NCI-H2081 treated with DMSO at 0.1 percent for 48 hours (cell line): ENCODE results near the gene KCNMA1.
"Not testable (repeated sequence)": the region's sequence is repeated elsewhere in the genome, so short reads cannot be mapped to it uniquely, and the experiment has no call there.

ENCODE experiments used
- DNase-seq: peaks from one replicate; lab custom pipeline; 2025; lab: John Stamatoyannopoulos, UW

KCNMA1 gene

DNA sequence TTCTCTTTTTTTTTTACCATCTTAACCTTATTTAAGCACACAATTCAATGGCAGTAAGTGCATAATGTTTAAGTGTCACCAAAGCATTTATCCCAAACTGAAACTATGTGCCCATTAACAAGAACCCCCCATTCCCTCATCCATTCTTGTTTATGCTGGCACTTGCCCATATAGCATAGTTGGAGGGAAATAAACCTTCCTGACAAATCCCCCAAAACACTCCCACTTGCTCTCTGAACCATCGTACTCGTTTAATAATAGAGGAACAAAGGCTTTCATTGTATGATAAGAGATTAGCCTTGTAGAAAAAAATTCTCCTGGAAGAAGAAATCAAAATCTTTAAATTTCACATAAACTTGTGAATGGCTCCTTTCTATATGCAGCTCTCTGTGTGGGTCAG is 26.4 kb upstream of the KCNMA1 start:
- DNase-seq, result no peak

DNA sequence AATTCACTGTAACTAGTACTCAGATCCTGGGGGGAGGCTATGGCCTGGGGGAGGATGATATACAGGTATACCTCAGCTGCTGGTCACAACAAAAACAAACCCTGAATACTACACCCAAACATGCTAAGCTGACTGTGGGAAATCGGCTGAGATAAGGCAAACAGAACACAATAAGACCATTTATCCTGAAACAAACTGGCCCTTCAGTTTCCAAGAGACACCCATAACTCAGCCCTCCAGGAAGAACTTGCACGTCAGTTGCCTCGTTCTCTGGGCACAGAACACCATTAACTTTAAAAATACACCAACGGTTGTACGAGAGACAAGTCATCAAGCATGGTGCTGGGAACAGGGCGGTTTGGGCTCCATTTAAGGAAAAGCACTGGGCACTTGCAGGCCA is 24.1 kb upstream of the KCNMA1 start:
- DNase-seq, result no peak

GRCh38 chr10:77661100-77661499 is 23.5 kb upstream of the KCNMA1 start:
- DNase-seq, result no peak

- not testable (repeated sequence) for DNase-seq
Observed at GRCh38 chr10:77659046-77659670, 21.6 kb upstream of the KCNMA1 start.

- no peak for DNase-seq
Observed at GRCh38 chr10:77653210-77653609, 15.6 kb upstream of the KCNMA1 start.

GRCh38 chr10:77649333-77650331 is 12.0 kb upstream of the KCNMA1 start:
- DNase-seq, result no peak

- DNase-seq, result no peak
Observed at GRCh38 chr10:77648472-77648871, 10.9 kb upstream of the KCNMA1 start.

DNA sequence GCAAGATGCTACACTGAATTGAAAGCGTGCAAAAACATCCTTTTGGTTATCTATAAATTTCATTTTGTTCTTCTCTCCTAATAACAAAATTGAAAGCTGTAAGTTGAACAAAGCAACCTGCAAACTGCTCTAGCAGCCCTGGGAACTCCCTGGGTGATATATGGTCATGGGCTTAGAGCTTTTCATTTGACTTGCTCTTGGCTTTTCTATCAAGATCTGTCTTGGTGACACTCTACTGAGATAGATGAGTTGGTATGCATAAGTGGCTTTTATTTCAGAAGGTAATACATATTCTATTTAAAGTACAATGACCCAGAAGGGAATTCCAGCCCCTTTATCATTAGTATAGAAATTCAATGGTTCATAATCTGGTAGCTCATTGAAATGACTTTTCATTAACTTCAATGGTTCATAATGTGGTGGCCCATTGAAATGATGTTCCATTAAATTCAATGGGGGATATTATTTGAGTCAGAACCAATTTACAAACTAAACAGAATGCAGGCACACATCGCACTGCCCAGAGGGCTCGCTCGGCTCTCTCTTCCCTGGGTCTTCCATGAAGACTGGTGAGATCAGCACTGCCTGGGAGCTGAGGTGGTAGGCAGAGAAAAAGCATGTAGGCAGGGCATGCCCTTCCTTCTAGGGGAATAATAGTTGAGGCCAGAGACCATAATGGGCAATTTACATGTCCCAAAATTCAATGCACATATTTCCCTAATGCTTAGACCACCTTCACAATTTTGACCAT is 10.1 kb upstream of the KCNMA1 start:
- DNase-seq, result no peak

DNA sequence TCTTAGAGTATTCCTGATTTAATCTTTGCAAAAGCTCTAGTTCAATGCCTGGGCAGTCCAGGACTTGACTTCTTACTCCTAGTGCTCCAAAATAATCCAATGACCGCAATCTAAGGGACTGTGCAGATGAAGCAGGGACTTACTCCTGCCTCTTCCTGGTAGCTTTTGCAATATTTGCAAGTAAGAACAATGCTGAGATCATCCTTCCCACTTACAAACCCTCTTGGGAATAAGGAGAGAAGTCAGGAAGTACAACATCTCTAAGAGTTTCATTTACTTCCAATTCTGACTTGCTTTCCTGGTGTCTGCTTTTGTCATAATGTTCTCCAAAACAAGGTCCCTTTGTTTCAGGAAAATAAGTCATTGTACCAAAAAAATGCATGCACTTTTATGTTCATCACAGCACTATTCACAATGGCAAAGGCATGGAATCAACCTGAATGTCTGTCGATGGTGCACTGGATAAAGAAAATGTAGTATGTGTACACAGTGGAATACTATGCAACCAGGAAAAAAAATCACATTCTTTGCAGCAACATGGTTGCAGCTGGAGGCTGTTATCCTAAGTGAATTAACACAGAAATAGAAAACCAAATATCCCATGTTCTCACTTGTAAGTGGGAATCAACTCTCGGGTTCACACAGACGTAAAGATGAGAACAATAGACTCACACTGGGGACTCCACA is 7.1 kb upstream of the KCNMA1 start:
- no peak for DNase-seq

DNA sequence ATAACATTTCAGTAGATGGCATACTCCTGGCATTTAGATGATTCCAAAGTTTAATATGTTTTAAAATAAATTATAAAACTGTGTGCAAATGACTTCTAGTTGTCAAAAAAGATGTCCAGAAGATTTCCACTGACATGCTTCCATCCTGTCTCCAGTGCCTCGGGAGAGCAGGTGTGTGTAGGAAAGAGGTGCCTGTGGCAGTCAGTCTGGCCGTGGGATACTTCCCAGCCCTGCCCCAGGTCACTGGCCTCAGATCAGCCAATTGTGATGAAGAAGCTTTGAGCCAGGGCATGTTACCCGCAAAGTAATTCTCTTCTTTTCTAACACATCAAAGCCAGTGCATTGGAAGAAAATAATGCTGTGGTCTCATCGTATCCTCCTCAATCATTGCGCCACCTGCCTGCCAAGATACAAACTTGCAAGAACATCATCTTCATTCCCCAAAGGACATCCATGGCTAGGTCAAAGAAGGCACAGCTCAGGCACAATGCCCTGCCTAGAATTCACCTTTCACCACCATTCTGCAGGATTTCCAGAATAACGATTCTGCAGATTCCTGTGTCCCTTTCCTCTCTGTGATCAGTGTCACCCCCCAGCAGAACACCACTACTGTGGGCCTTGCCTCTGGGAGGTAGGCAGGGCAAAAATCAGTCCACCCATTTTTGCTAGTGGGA is 6.3 kb upstream of the KCNMA1 start:
- no peak for DNase-seq

DNA sequence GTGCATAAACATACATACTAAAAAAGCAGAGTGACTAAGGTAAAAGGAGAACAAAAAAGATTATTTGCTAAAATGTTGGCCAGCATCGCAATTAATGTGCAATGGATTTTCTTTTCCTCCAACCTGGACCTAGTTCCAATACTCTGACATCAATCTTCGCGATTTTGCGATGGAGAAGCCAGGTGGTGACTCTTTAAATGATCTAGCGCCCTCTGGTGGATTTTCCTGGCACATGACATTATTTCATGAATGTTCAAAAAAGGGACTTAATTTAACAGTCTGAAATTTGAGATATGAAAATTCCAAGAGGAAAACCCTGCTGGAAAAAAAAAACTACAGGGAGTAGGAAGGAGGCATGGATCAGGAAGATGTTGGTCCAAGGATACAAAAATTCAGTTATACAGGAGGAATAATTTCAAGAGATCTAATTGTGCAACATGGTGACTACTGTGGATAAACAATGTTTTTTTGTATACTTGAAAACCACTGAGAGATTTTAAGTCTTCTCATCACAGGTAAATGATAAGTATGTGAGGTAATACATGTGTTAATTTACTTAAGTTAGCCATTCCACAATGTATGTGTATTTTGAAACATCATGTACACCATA is 4.3 kb upstream of the KCNMA1 start:
- DNase-seq, result no peak

DNA sequence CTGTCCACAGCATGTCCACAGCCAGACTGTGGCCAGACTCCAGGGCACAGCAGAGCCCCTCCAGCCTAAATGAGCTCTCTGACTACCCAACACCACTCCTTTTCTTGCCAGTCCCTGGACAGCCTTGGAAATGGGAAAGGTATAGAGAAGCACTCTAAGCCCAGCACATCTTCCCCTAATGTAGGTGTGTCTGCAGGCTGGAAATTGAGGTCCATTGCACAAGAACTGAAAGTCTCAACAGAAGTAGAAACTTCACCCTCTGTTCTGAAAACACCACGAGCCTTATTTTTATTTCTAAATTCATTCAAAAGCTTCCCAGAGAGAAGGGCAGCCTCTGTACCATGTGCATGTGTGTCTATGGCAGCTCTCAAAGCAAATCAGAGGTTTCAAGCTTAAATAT is 3.7 kb upstream of the KCNMA1 start:
- no peak for DNase-seq

GRCh38 chr10:77640167-77640566 is 2.6 kb upstream of the KCNMA1 start:
- no peak for DNase-seq

DNA sequence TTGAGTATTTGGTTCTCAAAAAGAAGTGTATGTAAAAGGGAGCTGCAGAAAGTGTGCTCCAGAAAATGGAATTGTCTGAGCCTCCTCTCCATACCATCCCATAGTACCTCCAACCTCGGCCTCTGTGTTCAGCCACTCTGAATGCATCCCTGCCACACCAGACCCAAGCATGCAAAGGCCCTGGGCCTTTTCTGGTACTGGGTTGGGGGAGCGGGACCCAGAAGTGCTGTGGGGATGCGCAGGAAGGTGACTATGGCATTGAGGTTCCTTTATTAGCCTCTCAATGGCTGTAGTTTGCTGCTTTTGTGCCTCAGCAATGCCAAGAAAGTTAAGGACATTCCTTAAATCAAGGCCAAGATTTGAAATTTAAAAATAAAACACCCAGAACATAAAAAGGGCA is 2.1 kb upstream of the KCNMA1 start:
- DNase-seq, result no peak

DNA sequence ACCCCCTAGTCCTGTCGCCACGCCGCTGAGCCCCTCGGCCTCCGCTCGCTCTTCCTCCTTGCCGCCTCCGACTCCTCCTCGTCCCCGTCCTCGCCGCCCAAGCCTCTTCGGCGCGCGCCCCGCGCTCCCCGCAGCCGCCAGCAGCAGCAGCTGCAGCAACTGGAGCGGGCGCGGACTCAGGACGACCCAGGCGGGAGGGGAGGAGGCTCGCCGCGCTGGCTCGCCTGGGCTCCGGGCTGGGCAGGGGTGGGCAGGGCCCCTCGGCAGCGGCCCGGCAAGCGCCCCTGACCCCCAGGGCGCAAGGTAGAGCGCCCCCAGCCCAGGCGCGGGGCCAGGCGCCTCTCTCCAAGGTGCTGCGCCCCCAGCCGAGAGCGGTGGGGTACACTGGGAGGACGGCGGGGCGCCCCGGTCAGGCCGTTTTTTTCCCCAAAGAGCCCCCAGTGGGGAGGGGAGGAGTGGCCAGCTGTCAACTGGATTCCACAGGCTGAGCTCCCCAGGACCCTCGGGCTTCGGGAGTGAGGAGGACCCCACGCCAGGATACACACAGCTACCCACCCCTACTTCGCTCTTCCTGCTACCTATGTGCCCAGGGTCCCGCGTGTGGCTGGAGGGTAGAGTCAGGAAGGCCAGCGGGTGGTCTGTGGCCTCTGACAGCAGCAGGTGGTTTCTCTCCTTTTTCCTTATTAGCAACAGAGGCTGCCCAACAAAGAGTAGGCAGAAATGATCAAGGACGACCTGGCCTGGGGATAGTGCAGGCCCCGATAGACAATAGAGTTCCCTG is 903 bp upstream of the KCNMA1 start:
- no peak for DNase-seq

DNA sequence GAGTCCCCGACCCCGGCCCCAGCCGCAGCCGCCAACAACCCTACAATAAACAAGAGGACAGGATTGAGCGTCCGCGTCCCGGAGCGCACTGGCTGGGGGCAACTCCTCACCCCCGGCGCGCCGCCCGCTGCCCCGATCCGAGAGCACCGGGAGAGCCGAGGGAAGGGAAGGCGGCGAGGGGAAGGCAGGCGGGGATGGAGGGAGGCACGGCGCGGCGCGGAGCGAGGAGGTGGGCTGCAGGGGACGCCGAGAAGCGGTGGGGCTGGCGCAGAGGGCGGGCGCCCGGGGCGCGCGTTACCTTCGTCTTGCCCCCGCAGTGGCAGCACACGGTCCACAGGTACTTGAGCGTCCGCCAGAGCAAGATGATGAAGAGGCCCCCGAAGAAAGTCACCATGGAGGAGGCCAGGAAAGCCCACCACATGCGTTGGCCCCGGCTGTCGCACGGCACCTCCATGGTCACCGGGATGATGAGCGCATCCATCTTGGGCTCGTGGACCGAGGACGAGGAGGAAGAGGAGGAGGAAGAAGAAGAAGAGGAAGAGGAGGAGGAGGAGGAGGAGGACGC is 559 bp downstream of the KCNMA1 start:
- DNase-seq, result no peak

DNA sequence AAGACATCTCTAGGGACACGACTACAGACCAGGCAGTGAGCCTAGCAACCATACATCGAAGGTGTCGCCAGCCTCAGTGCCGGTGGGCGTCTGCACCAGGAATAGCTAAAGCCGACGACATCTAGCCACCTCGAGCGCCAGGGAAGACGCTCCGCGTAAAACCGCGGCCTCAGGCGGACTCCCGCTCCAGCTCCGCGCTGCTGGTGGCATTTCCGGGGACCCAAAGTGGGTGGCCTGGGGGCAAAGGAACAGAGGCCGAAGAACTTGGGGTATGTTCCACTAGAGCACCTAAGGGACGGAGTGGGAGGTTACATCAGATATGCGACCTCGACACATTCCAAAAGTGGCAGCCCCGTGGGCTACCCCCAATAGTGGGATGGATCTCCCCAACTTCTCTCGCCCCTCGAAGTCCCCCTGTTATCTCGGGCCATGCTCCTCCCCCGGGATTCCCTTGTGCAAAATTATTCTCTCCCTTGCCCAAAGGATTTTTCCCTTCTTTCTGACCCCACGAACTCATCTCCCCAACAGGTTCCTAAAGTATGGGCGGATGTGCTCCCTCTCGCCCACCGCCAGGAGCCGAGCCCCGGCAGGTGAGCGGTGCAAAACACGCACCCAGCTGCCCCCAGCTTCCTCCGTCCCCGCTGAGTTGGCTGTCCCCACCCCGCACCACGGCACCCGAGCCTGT is 1.2 kb downstream of the KCNMA1 start:
- no peak for DNase-seq

DNA sequence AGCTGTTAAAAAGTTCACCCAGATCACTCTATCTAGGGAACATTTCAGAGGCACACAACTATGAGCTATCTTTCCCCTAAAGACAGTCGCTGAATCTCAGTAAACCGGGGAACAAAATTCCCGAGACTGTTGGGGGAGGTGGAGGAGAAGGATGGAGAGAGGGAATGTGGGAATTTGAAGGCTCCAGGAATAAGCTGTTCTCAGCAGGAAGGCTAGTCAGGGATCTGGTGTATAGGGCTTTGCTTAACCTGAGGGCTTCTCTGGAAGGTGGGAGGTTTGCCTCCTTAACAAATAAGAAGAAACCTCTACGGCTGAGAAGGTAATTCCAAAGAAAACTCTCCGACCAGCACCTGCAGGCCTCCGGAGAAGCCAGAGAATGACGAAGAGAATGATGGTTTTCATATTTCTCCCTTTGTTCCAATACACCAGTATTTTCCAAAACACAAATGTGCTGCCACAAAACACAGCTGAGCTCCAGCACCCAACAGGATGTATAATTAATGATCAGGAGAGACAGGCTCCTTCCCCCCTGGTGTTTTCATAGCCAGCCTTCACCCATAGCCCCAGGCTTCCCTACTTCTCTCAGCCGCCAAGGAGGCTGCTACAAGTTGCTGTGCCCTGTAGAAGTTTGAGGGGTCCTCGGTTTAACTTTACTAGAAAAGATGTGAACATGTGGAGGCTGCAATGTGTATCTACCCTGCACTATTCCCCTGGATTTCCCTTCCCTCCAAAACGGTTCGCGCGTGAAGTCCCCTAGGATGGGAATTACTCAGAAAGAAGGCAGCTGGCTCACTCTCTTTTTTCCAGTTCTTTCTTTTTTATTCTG is 2.0 kb downstream of the KCNMA1 start:
- DNase-seq, result no peak
